CD8-positive, alpha-beta memory T cell (primary cell): Measurements from ENCODE around the gene LHFPL6. TPM values are rescaled to one million over a fixed set of nuclear protein-coding genes. Genes with fewer than 3 reads are reported as not detected.

Experiments used
- CTCF ChIA-PET: fragments of 350-600 bp; sonication (Branson Sonifier 250); formaldehyde crosslinking; loops from one replicate; lab custom pipeline; 2021; ENCODE audit warnings: antibody characterized with exemption; lab: Charles Lee
- POLR2A ChIA-PET: fragments of 350-600 bp; sonication (Branson Sonifier 250); formaldehyde crosslinking; loops from one replicate; lab custom pipeline; 2021; ENCODE audit warnings: antibody characterized with exemption; lab: Charles Lee
- DNase-seq, 5 donors: peaks; one replicate each; pipeline versions ENCODE4 v3.0.0 to v3.0.0-alpha.2; 2020 to 2022; ENCODE audit warnings: mixed read lengths in 1 of 5
- H3K27ac ChIP-seq: one replicate; pipeline ENCODE4 v1.7.0; 2013; ENCODE audit warnings: low read depth, mild to moderate bottlenecking, low read length, moderate library complexity
- H3K27me3 ChIP-seq: 2 replicates; pipeline ENCODE4 v1.7.0; 2013; ENCODE audit warnings: low read length, mild to moderate bottlenecking; ENCODE audit not compliant: insufficient read depth, poor library complexity, severe bottlenecking
- H3K36me3 ChIP-seq: 2 replicates; pipeline ENCODE4 v1.7.0; 2013; ENCODE audit warnings: mild to moderate bottlenecking, low read length, moderate library complexity; ENCODE audit not compliant: insufficient read depth
- H3K4me1 ChIP-seq: 2 replicates; pipeline ENCODE4 v1.7.0; 2013; ENCODE audit warnings: mild to moderate bottlenecking, low read length, moderate library complexity; ENCODE audit not compliant: insufficient read depth
- H3K4me3 ChIP-seq: 2 replicates; pipeline ENCODE4 v1.7.0; 2013; ENCODE audit warnings: mild to moderate bottlenecking, low read length
- H3K9me3 ChIP-seq: 2 replicates; pipeline ENCODE4 v1.7.0; 2013; ENCODE audit warnings: mild to moderate bottlenecking, low read length
- H3K27ac Mint-ChIP-seq, 8 donors: one replicate each; pipeline ENCODE4 v1.8.0; 2020 to 2021; ENCODE audit warnings: mixed read lengths in 8 of 8, mild to moderate bottlenecking in 6 of 8, inconsistent platforms in 3 of 8, moderate library complexity in 3 of 8
- H3K27me3 Mint-ChIP-seq, 2 donors: one replicate each; pipeline ENCODE4 v1.8.0; 2020 to 2021; ENCODE audit warnings: mixed read lengths in 2 of 2, mild to moderate bottlenecking in 1 of 2, moderate library complexity in 1 of 2
- H3K36me3 Mint-ChIP-seq, 3 donors: one replicate each; pipeline ENCODE4 v1.8.0; 2020 to 2021; ENCODE audit warnings: mixed read lengths in 3 of 3, inconsistent platforms in 1 of 3, mild to moderate bottlenecking in 1 of 3
- H3K4me1 Mint-ChIP-seq, 3 donors: one replicate each; pipeline ENCODE4 v1.8.0; 2020 to 2021; ENCODE audit warnings: mixed read lengths in 3 of 3, inconsistent platforms in 1 of 3, mild to moderate bottlenecking in 1 of 3
- H3K4me3 Mint-ChIP-seq, 7 donors: one replicate each; pipeline ENCODE4 v1.8.0; 2020 to 2021; ENCODE audit warnings: mixed read lengths in 7 of 7, mild to moderate bottlenecking in 6 of 7, moderate library complexity in 4 of 7, inconsistent platforms in 2 of 7
- H3K9me3 Mint-ChIP-seq, 5 donors: one replicate each; pipeline ENCODE4 v1.8.0; 2020 to 2022; ENCODE audit warnings: mixed read lengths in 5 of 5, mild to moderate bottlenecking in 3 of 5, moderate library complexity in 2 of 5, inconsistent platforms in 1 of 5
- polyA plus RNA-seq: library from polyadenylated mRNA; unstranded; fragments of 300-500 nt; fragmentation: Illumina TruSeq; gene quantifications from one replicate; pipeline ENCODE4 v1.2.3, GENCODE V29; 2021
- total RNA-seq, 2 experiments: library from RNA; stranded (reverse); gene quantifications; one replicate each; pipeline ENCODE4 v1.2.3, GENCODE V29; 2021

Gene LHFPL6
- total and polyA plus RNA-seq, 3 experiments from 2014 or later, result 5.9 to 6.4 TPM; not detected in 1

DNA sequence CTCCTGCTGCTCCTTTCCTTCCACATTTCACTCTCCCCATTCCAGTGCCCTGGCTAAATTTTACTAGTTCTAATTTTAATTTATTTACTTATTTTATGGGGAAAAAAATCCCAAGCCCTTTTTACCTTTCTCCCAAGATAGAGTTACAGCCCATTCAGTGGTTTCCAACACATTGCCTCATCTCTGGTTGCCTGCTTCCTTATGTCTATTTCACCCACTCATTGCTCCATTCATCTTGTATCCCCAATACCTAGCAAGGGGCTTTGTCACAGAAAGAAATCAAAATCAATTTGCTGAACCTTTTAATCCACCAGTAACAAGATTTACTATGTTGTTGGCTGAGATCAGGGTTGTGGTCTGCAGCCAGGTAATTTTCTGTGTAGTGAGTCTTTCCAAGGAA, 55.9 kb downstream of the LHFPL6 start:
- Mint-ChIP-seq H3K9me3 (peaks cover 0 to 2% (median 0%) of the 10 kb centered on the region in 5 donors), H3K27ac (no peak overlapping the region), H3K4me1 (no peaks in the 10 kb centered on the region), H3K36me3 (no peaks in the 10 kb centered on the region), H3K4me3 (no peak overlapping the region), H3K27me3 (peaks cover 7 to 34% of the 10 kb centered on the region in 2 donors)
- Histone ChIP-seq H3K27ac (no peak overlapping the region), H3K9me3 (no peaks in the 10 kb centered on the region), H3K36me3 (no peaks in the 10 kb centered on the region), H3K4me1 (no peaks in the 10 kb centered on the region), H3K4me3 (no peak overlapping the region), H3K27me3 (no peaks in the 10 kb centered on the region)
- DNase-seq, result no peak
- POLR2A ChIA-PET, result no interaction called here
- CTCF ChIA-PET, result no interaction called here

GRCh38 chr13:39542361-39542760, 60.6 kb downstream of the LHFPL6 start:
- DNase-seq, result no peak
- Mint-ChIP-seq H3K4me1 (no peaks in the 10 kb centered on the region), H3K27ac (peak overlapping the region in 1 of 8 donors; percentile 13), H3K4me3 (no peak overlapping the region), H3K27me3 (peaks cover 3 to 35% of the 10 kb centered on the region in 2 donors), H3K36me3 (no peaks in the 10 kb centered on the region), H3K9me3 (no peaks in the 10 kb centered on the region)
- no peaks in the 10 kb centered on the region for H3K9me3 ChIP-seq
- ChIA-PET CTCF (no interaction called here), POLR2A (no interaction called here)
- H3K27ac ChIP-seq, result no peak overlapping the region
- H3K27me3 ChIP-seq, result no peaks in the 10 kb centered on the region
- no peak overlapping the region for H3K4me3 ChIP-seq
- no peaks in the 10 kb centered on the region for H3K36me3 ChIP-seq
- no peaks in the 10 kb centered on the region for H3K4me1 ChIP-seq

DNA sequence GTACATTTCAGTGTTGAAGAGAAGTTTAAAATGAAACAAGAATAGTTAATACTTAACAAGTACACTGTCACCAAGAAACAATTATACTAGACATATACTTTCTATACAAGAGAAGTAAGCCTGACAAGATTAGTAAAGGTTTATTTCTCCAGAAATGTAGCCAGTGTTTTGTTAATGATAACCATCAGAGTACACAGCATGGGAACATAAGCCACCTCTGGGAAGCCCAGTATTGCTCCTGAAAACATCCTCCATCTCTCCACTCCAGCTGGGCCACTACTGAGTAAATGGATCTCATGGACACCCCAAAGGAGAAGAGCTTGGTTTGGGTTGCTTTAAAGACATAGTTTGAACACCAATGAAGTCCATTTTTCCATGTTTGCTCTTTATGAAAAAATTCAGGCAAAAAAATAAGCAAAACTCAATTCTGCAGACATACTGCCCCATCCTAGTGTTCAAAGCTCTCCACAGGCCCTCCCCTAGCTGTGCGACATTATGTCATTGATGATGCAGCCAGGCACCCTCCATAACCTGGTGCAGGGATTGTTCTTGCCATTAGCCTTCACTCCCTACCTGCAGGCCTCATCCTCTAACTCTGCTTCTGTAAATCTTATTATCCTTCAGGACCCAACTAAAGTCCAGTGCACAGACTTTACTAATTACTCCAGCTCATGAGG, 61.9 kb downstream of the LHFPL6 start:
- H3K4me1 Mint-ChIP-seq, result no peaks in the 10 kb centered on the region
- no peaks in the 10 kb centered on the region for H3K9me3 ChIP-seq
- H3K27ac ChIP-seq, result no peak overlapping the region
- no peak for DNase-seq
- H3K27me3 ChIP-seq, result no peaks in the 10 kb centered on the region
- H3K27ac Mint-ChIP-seq, result no peak overlapping the region
- no peaks in the 10 kb centered on the region for H3K9me3 Mint-ChIP-seq
- POLR2A ChIA-PET, result no interaction called here
- H3K27me3 Mint-ChIP-seq, result peaks cover 1 to 33% of the 10 kb centered on the region in 2 donors
- no peaks in the 10 kb centered on the region for H3K36me3 ChIP-seq
- no peaks in the 10 kb centered on the region for H3K36me3 Mint-ChIP-seq
- CTCF ChIA-PET, result no interaction called here
- no peak overlapping the region for H3K4me3 ChIP-seq
- H3K4me3 Mint-ChIP-seq, result no peak overlapping the region
- H3K4me1 ChIP-seq, result no peaks in the 10 kb centered on the region

- H3K27ac Mint-ChIP-seq, result no peak overlapping the region
- Histone ChIP-seq H3K27ac (no peak overlapping the region), H3K4me3 (no peak overlapping the region), H3K27me3 (no peaks in the 10 kb centered on the region), H3K36me3 (no peaks in the 10 kb centered on the region), H3K4me1 (no peaks in the 10 kb centered on the region), H3K9me3 (no peaks in the 10 kb centered on the region)
- ChIA-PET CTCF (no interaction called here), POLR2A (no interaction called here)
- peaks cover 1 to 32% of the 10 kb centered on the region in 2 donors for H3K27me3 Mint-ChIP-seq
- no peak overlapping the region for H3K4me3 Mint-ChIP-seq
- H3K9me3 Mint-ChIP-seq, result no peaks in the 10 kb centered on the region
- H3K4me1 Mint-ChIP-seq, result no peaks in the 10 kb centered on the region
- no peak for DNase-seq
- no peaks in the 10 kb centered on the region for H3K36me3 Mint-ChIP-seq
These were observed 63.9 kb downstream of the LHFPL6 start for GRCh38 chr13:39538816-39539790.

- Histone ChIP-seq H3K4me3 (no peak overlapping the region), H3K4me1 (no peaks in the 10 kb centered on the region), H3K36me3 (no peaks in the 10 kb centered on the region), H3K27ac (no peak overlapping the region), H3K9me3 (no peaks in the 10 kb centered on the region), H3K27me3 (no peaks in the 10 kb centered on the region)
- CTCF ChIA-PET, result no interaction called here
- no peaks in the 10 kb centered on the region for H3K4me1 Mint-ChIP-seq
- no peak for DNase-seq
- peaks cover 4 to 19% of the 10 kb centered on the region in 2 donors for H3K27me3 Mint-ChIP-seq
- no peak overlapping the region for H3K27ac Mint-ChIP-seq
- POLR2A ChIA-PET, result no interaction called here
- no peaks in the 10 kb centered on the region for H3K36me3 Mint-ChIP-seq
- no peak overlapping the region for H3K4me3 Mint-ChIP-seq
- H3K9me3 Mint-ChIP-seq, result no peaks in the 10 kb centered on the region
These were observed 66.1 kb downstream of the LHFPL6 start for GRCh38 chr13:39536906-39537305.

DNA sequence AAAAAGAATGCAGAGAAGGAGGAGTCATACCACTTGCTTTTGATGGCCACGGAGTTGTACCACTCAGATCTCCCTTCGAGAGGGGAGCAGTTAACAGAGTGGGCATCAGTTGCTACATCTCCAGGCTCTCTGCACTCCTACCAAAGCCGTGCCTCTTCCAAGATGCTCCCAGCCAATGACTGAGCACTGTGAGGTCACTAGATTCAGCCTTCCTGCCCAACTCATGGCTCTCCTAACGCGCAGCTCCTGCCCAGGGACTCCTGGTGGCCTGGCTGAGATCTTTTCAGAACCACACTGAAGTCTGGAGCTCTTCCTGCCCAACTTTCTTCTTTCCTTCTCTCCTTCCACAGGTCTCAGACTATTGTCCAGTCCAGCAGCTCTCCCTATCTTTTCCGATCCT, 66.7 kb downstream of the LHFPL6 start:
- Mint-ChIP-seq H3K27ac (no peak overlapping the region), H3K4me1 (no peaks in the 10 kb centered on the region)

DNA sequence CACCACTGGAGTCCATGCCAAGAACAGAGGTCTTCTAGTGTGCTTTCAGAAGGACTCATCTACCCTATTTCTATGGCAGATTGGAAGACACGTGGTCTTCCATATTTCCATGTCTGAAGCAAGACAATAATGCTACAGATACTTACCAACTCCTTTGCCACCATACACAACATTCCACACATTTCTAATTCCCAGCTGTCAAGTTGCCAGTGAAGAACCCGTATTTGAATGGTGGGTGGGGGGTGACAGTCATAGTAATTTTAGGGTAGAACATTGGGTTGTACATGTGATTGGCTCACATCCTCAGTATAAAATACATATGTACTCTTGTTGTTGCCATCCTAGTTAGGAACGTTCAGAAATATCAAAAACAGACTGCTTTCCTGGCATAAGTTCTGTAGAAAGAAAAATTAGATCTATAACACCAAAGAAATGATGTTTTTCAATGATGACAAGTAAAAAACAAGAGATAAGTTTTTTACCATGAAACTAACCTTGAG, 69.3 kb downstream of the LHFPL6 start:
- Histone ChIP-seq H3K36me3 (no peaks in the 10 kb centered on the region), H3K9me3 (no peaks in the 10 kb centered on the region), H3K4me3 (no peak overlapping the region), H3K27ac (no peak overlapping the region), H3K4me1 (no peaks in the 10 kb centered on the region), H3K27me3 (no peaks in the 10 kb centered on the region)
- Mint-ChIP-seq H3K4me3 (no peak overlapping the region), H3K9me3 (no peaks in the 10 kb centered on the region), H3K27ac (no peak overlapping the region), H3K36me3 (no peaks in the 10 kb centered on the region), H3K4me1 (no peaks in the 10 kb centered on the region), H3K27me3 (peaks cover 4 to 14% of the 10 kb centered on the region in 2 donors)
- ChIA-PET CTCF (no interaction called here), POLR2A (no interaction called here)
- no peak for DNase-seq

More for the DNA sequence above, 66.7 kb downstream of the LHFPL6 start:
- DNase-seq, result no peak
- no peak overlapping the region for H3K4me3 Mint-ChIP-seq
- no peaks in the 10 kb centered on the region for H3K9me3 Mint-ChIP-seq
- Histone ChIP-seq H3K27ac (no peak overlapping the region), H3K4me1 (no peaks in the 10 kb centered on the region), H3K36me3 (no peaks in the 10 kb centered on the region), H3K27me3 (no peaks in the 10 kb centered on the region), H3K9me3 (no peaks in the 10 kb centered on the region), H3K4me3 (no peak overlapping the region)
- POLR2A ChIA-PET, result no interaction called here
- H3K36me3 Mint-ChIP-seq, result no peaks in the 10 kb centered on the region
- H3K27me3 Mint-ChIP-seq, result peaks cover 4 to 17% of the 10 kb centered on the region in 2 donors
- CTCF ChIA-PET, result no interaction called here

DNA sequence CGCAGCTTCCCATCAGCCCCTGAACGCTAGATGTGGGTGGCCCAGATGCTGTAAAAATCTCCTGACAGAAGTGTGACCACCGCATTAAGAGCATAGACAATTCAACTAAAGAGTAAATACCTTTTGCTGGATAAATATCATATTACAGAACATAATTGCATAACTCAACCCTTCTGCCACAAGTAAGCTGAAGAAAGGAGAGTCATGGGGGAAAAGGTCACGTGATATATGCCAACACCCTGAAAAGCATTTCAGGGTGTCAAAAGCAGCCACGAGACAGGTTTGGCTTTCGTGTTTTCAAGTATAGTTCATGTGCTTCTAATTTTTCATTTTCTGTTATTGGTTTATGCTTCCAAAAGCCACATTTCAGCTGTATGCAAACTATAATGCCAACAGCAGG, 71.3 kb downstream of the LHFPL6 start:
- POLR2A ChIA-PET, result no interaction called here
- H3K4me3 ChIP-seq, result no peak overlapping the region
- Mint-ChIP-seq H3K36me3 (no peaks in the 10 kb centered on the region), H3K4me3 (no peak overlapping the region), H3K27me3 (peaks cover 4 to 20% of the 10 kb centered on the region in 2 donors), H3K27ac (no peak overlapping the region), H3K4me1 (no peaks in the 10 kb centered on the region), H3K9me3 (no peaks in the 10 kb centered on the region)
- H3K27ac ChIP-seq, result no peak overlapping the region
- H3K4me1 ChIP-seq, result no peaks in the 10 kb centered on the region
- H3K27me3 ChIP-seq, result no peaks in the 10 kb centered on the region
- no peak for DNase-seq
- no peaks in the 10 kb centered on the region for H3K36me3 ChIP-seq
- H3K9me3 ChIP-seq, result no peaks in the 10 kb centered on the region
- CTCF ChIA-PET, result no interaction called here
